H1 (cell line): ENCODE measurements around the gene FRMD4B. TPM values are rescaled to one million over a fixed set of nuclear protein-coding genes. Genes with fewer than 3 reads are reported as not detected.

Source experiments
- CTCF ChIA-PET: fragments of 300-600 bp; sonication (Branson Sonifier 250); formaldehyde crosslinking; loops from one replicate; lab custom pipeline; 2021; ENCODE audit not compliant: partially characterized antibody; lab: Charles Lee
- POLR2A ChIA-PET: fragments of 300-600 bp; sonication (Branson Sonifier 250); formaldehyde crosslinking; loops from one replicate; lab custom pipeline; 2021; ENCODE audit warnings: inconsistent platforms; ENCODE audit not compliant: partially characterized antibody; lab: Charles Lee
- DNase-seq, 2 experiments: peaks; one replicate each; pipeline versions ENCODE4 v3.0.0 to v3.0.0-alpha.2; 2010 to 2022; ENCODE audit warnings: low spot score in 2 of 2, low read depth in 1 of 2, mixed read lengths in 1 of 2
- FAIRE-seq: peaks from 2 replicates; lab custom pipeline; 2011; peaks lifted over from hg19 to GRCh38; lab: Jason Lieb, UNC
- H2AFZ ChIP-seq: 2 replicates; pipeline ENCODE4 v1.8.1; 2012; ENCODE audit warnings: low read length, inconsistent platforms
- H2AK5ac ChIP-seq: 2 replicates; pipeline ENCODE4 v1.6.1; 2013; ENCODE audit warnings: low read depth, low read length
- H2BK120ac ChIP-seq: replicated peaks from 2 replicates; pipeline ENCODE3; 2013; ENCODE audit warnings: low read depth, low read length, inconsistent platforms
- H2BK12ac ChIP-seq: 2 replicates; pipeline ENCODE4 v1.6.1; 2013; ENCODE audit warnings: low read depth, low read length
- H2BK15ac ChIP-seq: 2 replicates; pipeline ENCODE4 v1.6.1; 2013; ENCODE audit warnings: low read length
- H2BK20ac ChIP-seq: 2 replicates; pipeline ENCODE4 v1.6.1; 2013; ENCODE audit warnings: low read length
- H2BK5ac ChIP-seq: 2 replicates; pipeline ENCODE4 v1.6.1; 2013; ENCODE audit warnings: low read depth, low read length
- H3K14ac ChIP-seq: 2 replicates; pipeline ENCODE4 v1.6.1; 2013; ENCODE audit warnings: inconsistent platforms; ENCODE audit not compliant: insufficient read length
- H3K18ac ChIP-seq: 2 replicates; pipeline ENCODE4 v1.6.1; 2013; ENCODE audit warnings: low read length; ENCODE audit errors: extremely low read depth
- H3K23ac ChIP-seq: 2 replicates; pipeline ENCODE4 v1.6.1; 2013; ENCODE audit warnings: inconsistent platforms; ENCODE audit not compliant: insufficient read length
- H3K23me2 ChIP-seq: 2 replicates; pipeline ENCODE4 v1.6.1; 2013; ENCODE audit warnings: low read depth, low read length
- H3K27ac ChIP-seq: 2 replicates; pipeline ENCODE4 v1.6.1; 2011; ENCODE audit warnings: low read depth, low read length, inconsistent platforms
- H3K27me3 ChIP-seq, 4 experiments: replicated peaks in 1 of 4; 1 replicate in 1 of 4; 2 replicates in 3 of 4; pipeline versions ENCODE4 v1.6.1 to v1.8.1; 2011 to 2013; ENCODE audit warnings: low read length in 3 of 4, mild to moderate bottlenecking in 3 of 4, inconsistent platforms in 2 of 4, mixed read lengths in 2 of 4, moderate library complexity in 1 of 4; ENCODE audit not compliant: control insufficient read depth in 3 of 4, insufficient read depth in 3 of 4; ENCODE audit errors: extremely low read depth in 1 of 4
- H3K36me3 ChIP-seq, 4 experiments: 2 replicates each; pipeline versions ENCODE4 v1.6.1 to v1.8.1; 2011 to 2013; ENCODE audit warnings: mild to moderate bottlenecking in 4 of 4, low read length in 3 of 4, moderate library complexity in 2 of 4, control low read depth in 1 of 4, inconsistent platforms in 1 of 4; ENCODE audit not compliant: insufficient read depth in 4 of 4, control insufficient read depth in 2 of 4
- H3K4ac ChIP-seq: replicated peaks from 2 replicates; pipeline ENCODE3; 2013; ENCODE audit warnings: low read length, low read depth, mixed read lengths, inconsistent platforms; ENCODE audit not compliant: insufficient read length
- H3K4me1 ChIP-seq, 4 experiments: replicated peaks in 1 of 4; 1 replicate in 1 of 4; 2 replicates in 3 of 4; pipeline versions ENCODE4 v1.6.1 to v1.8.1; 2011 to 2013; ENCODE audit warnings: low read length in 3 of 4, inconsistent platforms in 2 of 4, mixed read lengths in 1 of 4; ENCODE audit not compliant: insufficient read depth in 4 of 4, control insufficient read depth in 3 of 4
- H3K4me2 ChIP-seq, 2 experiments: 2 replicates each; pipeline versions ENCODE4 v1.6.1 to v1.8.1; 2011 to 2013; ENCODE audit warnings: low read depth in 2 of 2, low read length in 2 of 2, control low read depth in 1 of 2, inconsistent platforms in 1 of 2, mild to moderate bottlenecking in 1 of 2; ENCODE audit not compliant: insufficient read depth in 1 of 2
- H3K4me3 ChIP-seq, 4 experiments: fragments of 200-600, 300-600 bp in 1 of 4; sonication (generic), shearing (Covaris generic), sonication (Bioruptor Twin) in 1 of 4; 2 replicates each; pipeline versions ENCODE4 v1.5.1 to v1.8.1; 2011 to 2016; ENCODE audit warnings: low read length in 4 of 4, low read depth in 3 of 4, control low read depth in 2 of 4, inconsistent platforms in 2 of 4, mild to moderate bottlenecking in 2 of 4, mixed read lengths in 1 of 4, moderate library complexity in 1 of 4; ENCODE audit not compliant: insufficient read depth in 2 of 4; ENCODE audit errors: extremely low read depth in 1 of 4
- H3K56ac ChIP-seq: replicated peaks from 2 replicates; pipeline ENCODE3; 2013; ENCODE audit warnings: low read depth, mild to moderate bottlenecking, mixed read lengths, low read length, inconsistent platforms; ENCODE audit not compliant: insufficient read length
- H3K79me1 ChIP-seq: 2 replicates; pipeline ENCODE4 v1.6.1; 2013; ENCODE audit warnings: low read depth, low read length, control low read depth
- H3K79me2 ChIP-seq, 2 experiments: 2 replicates each; pipeline versions ENCODE4 v1.6.1 to v1.8.1; 2012 to 2013; ENCODE audit warnings: low read length in 2 of 2, mild to moderate bottlenecking in 2 of 2, inconsistent platforms in 1 of 2; ENCODE audit not compliant: insufficient read depth in 2 of 2, control insufficient read depth in 1 of 2
- H3K9ac ChIP-seq, 4 experiments: replicated peaks in 1 of 4; 1 replicate in 1 of 4; 2 replicates in 3 of 4; pipeline versions ENCODE4 v1.6.1 to v1.8.1; 2011 to 2013; ENCODE audit warnings: low read depth in 3 of 4, low read length in 3 of 4, control low read depth in 2 of 4, mild to moderate bottlenecking in 2 of 4, moderate library complexity in 2 of 4, inconsistent platforms in 1 of 4; ENCODE audit errors: extremely low read depth in 1 of 4
- H3K9me3 ChIP-seq, 2 experiments: 2 replicates each; pipeline versions ENCODE4 v1.6.1 to v1.8.1; 2012 to 2013; ENCODE audit warnings: mild to moderate bottlenecking in 2 of 2, moderate library complexity in 2 of 2, control low read depth in 1 of 2, inconsistent platforms in 1 of 2, low read depth in 1 of 2, low read length in 1 of 2, mixed read lengths in 1 of 2; ENCODE audit not compliant: insufficient read depth in 2 of 2
- H4K20me1 ChIP-seq, 2 experiments: replicated peaks in 1 of 2; 2 replicates each; pipeline versions ENCODE3 to v1.8.1; 2011 to 2013; ENCODE audit warnings: inconsistent platforms in 2 of 2, low read length in 2 of 2, mild to moderate bottlenecking in 1 of 2; ENCODE audit not compliant: insufficient read depth in 2 of 2, control insufficient read depth in 1 of 2
- H4K5ac ChIP-seq: 2 replicates; pipeline ENCODE4 v1.6.1; 2013; ENCODE audit warnings: low read length, low read depth, mixed read lengths, inconsistent platforms; ENCODE audit not compliant: insufficient read length
- H4K8ac ChIP-seq: 2 replicates; pipeline ENCODE4 v1.8.0; 2013; ENCODE audit warnings: mild to moderate bottlenecking, moderate library complexity, low read length, inconsistent platforms; ENCODE audit not compliant: insufficient read depth; ENCODE audit errors: extremely low read depth
- H4K91ac ChIP-seq: replicated peaks from 2 replicates; pipeline ENCODE3; 2013; ENCODE audit warnings: low read length, mixed read lengths, inconsistent platforms; ENCODE audit not compliant: insufficient read length
- ASH2L ChIP-seq: fragments of 200-600, 300-600 bp; sonication (generic); IDR thresholded peaks from one replicate; pipeline ENCODE4 v1.7.1; 2017; ENCODE audit warnings: low read length
- JUN ChIP-seq: IDR thresholded peaks from 2 replicates; pipeline ENCODE4 v1.6.1; 2011; ENCODE audit warnings: low read depth, mild to moderate bottlenecking, improper control_type of control experiment, low read length
- TCF12 ChIP-seq: IDR thresholded peaks from 2 replicates; pipeline ENCODE4 v1.6.1; 2011; ENCODE audit warnings: low read depth, mild to moderate bottlenecking, low read length
- WGBS, 2 experiments: shearing (Covaris generic) in 1 of 2; methylation state at CpG; one replicate each; pipeline versions ENCODE4 v1.1.6 to v1.1.7; 2013 to 2015; ENCODE audit warnings: low lambda C conversion rate in 2 of 2, mixed read lengths in 2 of 2, inconsistent platforms in 1 of 2, low coverage in 1 of 2, missing lambda C conversion rate in 1 of 2; ENCODE audit not compliant: insufficient replicate concordance in 2 of 2, insufficient coverage in 1 of 2, insufficient read length in 1 of 2; ENCODE audit errors: extremely low coverage in 1 of 2, missing lambda C conversion rate in 1 of 2; 5-methylcytosine and 5-hydroxymethylcytosine counted together
- polyA plus RNA-seq, 7 experiments: library from polyadenylated mRNA; depleted of rRNA in 3 of 7; stranded (reverse) in 5 of 7; unstranded in 2 of 7; fragments of >200 nt in 5 of 7; fragments of 200-250 nt in 2 of 7; gene quantifications; 1 replicate in 5 of 7; 2 replicates in 1 of 7; 4 replicates in 1 of 7; pipeline versions ENCODE4 v1.2.1 to v1.2.3, GENCODE V29; 2011 to 2013; ENCODE audit warnings: missing spikeins in 2 of 7, mixed read lengths in 2 of 7
- total RNA-seq: library from RNA; stranded (reverse); fragmentation: NEBNext Ultra II Directional; extraction: Animal tissue kit (Norgen Biotek cat#: 25700); gene quantifications from 2 replicates; pipeline ENCODE4 v1.2.1, GENCODE V29; 2021

The FRMD4B gene
- total and polyA plus RNA-seq, 2 of the 8 experiments (the other 6 are each of a cell fraction or from before 2014, with no cell fraction given), result 2.7 to 7.2 TPM

DNA sequence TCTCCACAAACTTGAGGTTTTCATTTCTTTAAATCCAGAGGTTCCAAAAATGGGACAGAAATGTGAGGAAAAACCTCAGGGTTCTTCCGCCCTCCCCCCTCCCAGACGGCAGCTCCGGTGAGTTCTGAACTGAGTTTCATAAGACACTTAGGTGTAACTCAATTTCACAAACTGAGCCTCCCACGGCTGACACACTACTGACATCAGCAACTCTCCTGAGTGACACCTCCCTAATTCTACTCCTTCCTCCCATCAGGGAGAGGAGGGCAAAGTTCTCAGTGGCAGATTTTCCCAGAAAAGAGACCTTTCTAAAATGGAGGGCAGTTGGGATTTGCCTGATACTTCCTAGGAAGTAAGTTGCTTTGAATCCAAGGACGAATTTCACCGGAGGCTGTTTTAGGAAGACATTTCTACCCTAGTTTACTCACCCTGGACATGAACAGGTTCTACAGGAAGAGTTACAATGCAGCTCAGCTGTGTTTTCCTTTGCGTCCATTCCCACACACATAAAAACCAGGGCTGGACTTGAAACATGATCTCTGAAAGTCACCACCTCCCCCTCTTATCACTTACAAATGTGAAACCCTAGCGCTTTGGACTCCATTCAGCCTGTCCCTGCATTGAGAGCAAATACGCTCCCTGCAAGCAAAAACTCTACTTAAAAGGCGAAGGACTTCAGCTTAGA is 185.4 kb downstream of the FRMD4B start:
- H3K56ac ChIP-seq, result no peak overlapping the region
- H4K5ac ChIP-seq, result no peak overlapping the region
- H3K4me3 ChIP-seq, result peak overlapping the region in 1 of 4 experiments; percentile 8; a peak in 1 of 8 replicates
- H4K20me1 ChIP-seq, result no peaks in the 10 kb centered on the region
- H3K18ac ChIP-seq, result peak overlapping the region; percentile 75; the same call in 1 of the 2 replicates
- H4K8ac ChIP-seq, result no peak overlapping the region
- no peak overlapping the region for H2BK120ac ChIP-seq
- H2BK5ac ChIP-seq, result peak overlapping the region; percentile 19; the same call in 1 of the 2 replicates
- WGBS, 2 experiments, result 73% methylated on average over 10 of the region's 10 CpGs; no CpG with 5 or more reads in 1 of the 2 experiments
- no peaks in the 10 kb centered on the region for H3K79me1 ChIP-seq
- no peaks in the 10 kb centered on the region for H3K36me3 ChIP-seq
- POLR2A ChIA-PET, result interaction anchor here (2.1 kb wide), 1 partner anchor 37 kb away, joined by 6 read pairs; no protein-coding TSS in a partner anchor
- H2BK15ac ChIP-seq, result peak overlapping the region; percentile 73; the same call in 1 of the 2 replicates
- H3K27ac ChIP-seq, result no peak overlapping the region
- CTCF ChIA-PET, result interaction anchor here (0.8 to 2.6 kb wide), 8 partner anchors 9 to 106 kb away, joined by 3 to 13 read pairs (median 4); no protein-coding TSS in a partner anchor
- H2AFZ ChIP-seq, result peak overlapping the region; percentile 87; the same call in 1 of the 2 replicates
- peak overlapping the region; percentile 42; the same call in 1 of the 2 replicates for H2BK12ac ChIP-seq
- H3K27me3 ChIP-seq, result no peaks in the 10 kb centered on the region
- no peak for TF ChIP-seq TCF12
- TF ChIP-seq JUN, result no peak
- peak; percentile 65 for TF ChIP-seq ASH2L
- peaks cover 2 to 11% (median 6%) of the 10 kb centered on the region in 4 experiments; a peak in 3 of 7 replicates for H3K4me1 ChIP-seq
- FAIRE-seq, result peak; percentile 39
- peak overlapping the region; percentile 50 to 52; a peak in 3 of 4 replicates for H3K4me2 ChIP-seq
- peak overlapping the region; percentile 15; the same call in 1 of the 2 replicates for H2BK20ac ChIP-seq
- no peak overlapping the region for H3K9ac ChIP-seq
- no peak overlapping the region for H3K14ac ChIP-seq
- DNase-seq, result no peak
- H3K79me2 ChIP-seq, result no peaks in the 10 kb centered on the region
- H2AK5ac ChIP-seq, result no peak overlapping the region
- no peak overlapping the region for H3K23ac ChIP-seq
- H4K91ac ChIP-seq, result no peak overlapping the region
- H3K23me2 ChIP-seq, result no peaks in the 10 kb centered on the region
- no peaks in the 10 kb centered on the region for H3K9me3 ChIP-seq
- no peak overlapping the region for H3K4ac ChIP-seq
